Endothelial cell of umbilical vein (primary cell): Measurements from ENCODE around the gene ZNF81. TPM values are rescaled to one million over a fixed set of nuclear protein-coding genes. Genes with fewer than 3 reads are reported as not detected.

Source experiments
- BruUV-seq: library from RNA; stranded (reverse); fragments of 400-500 nt; replicated peaks from 2 replicates; lab custom pipeline; 2021; lab: Mats Ljungman, UMichigan
- CTCF ChIA-PET: fragments of 300-600, 350-600 bp; sonication (Branson Sonifier 250); formaldehyde crosslinking; loops from one replicate; lab custom pipeline; 2021; ENCODE audit warnings: antibody characterized with exemption, inconsistent platforms; lab: Charles Lee
- POLR2A ChIA-PET: fragments of 300-600, 350-600 bp; sonication (Branson Sonifier 250); formaldehyde crosslinking; loops from one replicate; lab custom pipeline; 2021; ENCODE audit warnings: antibody characterized with exemption, inconsistent platforms; lab: Charles Lee
- DNase-seq: peaks from one replicate; pipeline ENCODE4 v3.0.0-alpha.2; 2011; ENCODE audit warnings: low read depth, low spot score
- FAIRE-seq: peaks from 2 replicates; lab custom pipeline; 2011; peaks lifted over from hg19 to GRCh38; lab: Jason Lieb, UNC
- H2AFZ ChIP-seq: 2 replicates; pipeline ENCODE4 v1.6.0; 2012; ENCODE audit warnings: low read depth, low read length, control low read depth, inconsistent platforms
- H3K27ac ChIP-seq: 2 replicates; pipeline ENCODE4 v1.5.1; 2011; ENCODE audit warnings: low read depth, mild to moderate bottlenecking, control low read depth, low read length, moderate library complexity; ENCODE audit not compliant: insufficient read depth
- H3K27me3 ChIP-seq, 2 experiments: 2 replicates each; pipeline versions ENCODE4 v1.6.0 to v1.6.1; 2011; ENCODE audit warnings: low read length in 2 of 2, mixed read lengths in 1 of 2; ENCODE audit not compliant: control insufficient read depth in 2 of 2, insufficient read depth in 2 of 2
- H3K36me3 ChIP-seq, 2 experiments: 2 replicates in 1 of 2; 3 replicates in 1 of 2; pipeline ENCODE4 v1.5.1; 2011; ENCODE audit warnings: low read length in 2 of 2, mild to moderate bottlenecking in 1 of 2, moderate library complexity in 1 of 2; ENCODE audit not compliant: control insufficient read depth in 2 of 2, insufficient read depth in 2 of 2; ENCODE audit errors: extremely low read depth in 1 of 2
- H3K4me1 ChIP-seq: 3 replicates; pipeline ENCODE4 v1.5.1; 2011; ENCODE audit warnings: mild to moderate bottlenecking, low read length; ENCODE audit not compliant: control insufficient read depth, insufficient read depth; ENCODE audit errors: extremely low read depth
- H3K4me2 ChIP-seq: 2 replicates; pipeline ENCODE4 v1.6.1; 2011; ENCODE audit warnings: low read length, control low read depth, mixed read lengths; ENCODE audit not compliant: insufficient read depth
- H3K4me3 ChIP-seq, 3 experiments: fragments of 200-600 bp in 1 of 3; sonication (generic), shearing (Covaris generic) in 1 of 3; replicated peaks in 1 of 3; 2 replicates each; pipeline ENCODE4 v1.5.1; 2011 to 2016; ENCODE audit warnings: control low read depth in 3 of 3, low read length in 3 of 3, mild to moderate bottlenecking in 2 of 3, inconsistent platforms in 1 of 3, low read depth in 1 of 3, moderate library complexity in 1 of 3; ENCODE audit not compliant: insufficient read depth in 1 of 3
- H3K79me2 ChIP-seq: 2 replicates; pipeline ENCODE4 v1.6.0; 2012; ENCODE audit warnings: low read length, inconsistent platforms; ENCODE audit not compliant: control insufficient read depth, insufficient read depth
- H3K9ac ChIP-seq: replicated peaks from 2 replicates; pipeline ENCODE3; 2011; ENCODE audit warnings: low read length, control low read depth; ENCODE audit not compliant: insufficient read depth; ENCODE audit errors: extremely low read depth
- H3K9me1 ChIP-seq: replicated peaks from 3 replicates; pipeline ENCODE4 v1.6.0; 2011; ENCODE audit warnings: mild to moderate bottlenecking, low read length; ENCODE audit not compliant: control insufficient read depth, insufficient read depth; ENCODE audit errors: extremely low read depth
- H3K9me3 ChIP-seq: replicated peaks from 2 replicates; pipeline ENCODE4 v1.5.1; 2012; ENCODE audit warnings: low read length, inconsistent platforms; ENCODE audit not compliant: control insufficient read depth, insufficient read depth
- H4K20me1 ChIP-seq: replicated peaks from 2 replicates; pipeline ENCODE3; 2011; ENCODE audit warnings: mild to moderate bottlenecking, low read length; ENCODE audit not compliant: control insufficient read depth, insufficient read depth; ENCODE audit errors: extremely low read depth
- EZH2 ChIP-seq: IDR thresholded peaks from 2 replicates; pipeline ENCODE4 v1.6.1; 2012; ENCODE audit warnings: borderline replicate concordance, low read depth, mild to moderate bottlenecking, moderate library complexity, low read length, inconsistent platforms; ENCODE audit not compliant: severe bottlenecking
- FOS ChIP-seq: IDR thresholded peaks from 2 replicates; pipeline ENCODE4 v1.6.1; 2011; ENCODE audit warnings: mild to moderate bottlenecking, low read length, moderate library complexity, borderline replicate concordance; ENCODE audit not compliant: insufficient read depth
- GATA2 ChIP-seq: IDR thresholded peaks from 2 replicates; pipeline ENCODE4 v1.7.0; 2011; ENCODE audit warnings: low read depth, mild to moderate bottlenecking, moderate library complexity, mixed read lengths, low read length; ENCODE audit not compliant: insufficient read length, insufficient read depth
- JUN ChIP-seq: IDR thresholded peaks from 2 replicates; pipeline ENCODE4 v1.6.1; 2011; ENCODE audit warnings: borderline replicate concordance, low read depth; ENCODE audit not compliant: insufficient read length, insufficient read depth
- MYC ChIP-seq: IDR thresholded peaks from one replicate; pipeline ENCODE4 v1.6.1; 2011; ENCODE audit warnings: mild to moderate bottlenecking, low read depth, low read length
- POLR2A ChIP-seq: IDR thresholded peaks from 2 replicates; pipeline ENCODE4 v1.6.1; 2012; ENCODE audit warnings: low read depth, mild to moderate bottlenecking, control low read depth, low read length
- POLR2AphosphoS5 ChIP-seq: IDR thresholded peaks from 2 replicates; pipeline ENCODE4 v1.6.1; 2012; ENCODE audit warnings: low read depth, mild to moderate bottlenecking, control low read depth, low read length, moderate library complexity; ENCODE audit not compliant: insufficient read depth
- dilution Hi-C: fragments of 300-500 bp; cut with MboI; formaldehyde crosslinking; loops from one replicate; pipeline ENCODE4 v1.15.0; 2019; ENCODE audit warnings: low sequenced_read_pairs; ENCODE audit not compliant: extremely low pct_ligation_motif_present
- intact Hi-C: fragments of 100-400 bp; cut with micrococcal nuclease; formaldehyde crosslinking; loops from one replicate; pipeline ENCODE4 v1.10.0; 2022
- polyA plus RNA-seq, 4 experiments: library from polyadenylated mRNA; depleted of rRNA in 3 of 4; stranded (reverse) in 3 of 4; unstranded in 1 of 4; fragments of >200 nt; gene quantifications; 2 replicates each; pipeline versions ENCODE4 v1.2.1 to v1.2.3, GENCODE V29; 2011 to 2012; ENCODE audit warnings: missing spikeins in 1 of 4
- total RNA-seq: library from RNA; stranded (reverse); gene quantifications from 2 replicates; pipeline ENCODE4 v1.2.3, GENCODE V29; 2021
- TF ChIP-seq, protein P1 (sequence below), 2 donors: IDR thresholded peaks; 1 replicate in 1 of 2; 2 replicates in 1 of 2; pipeline ENCODE4 v1.5.1; 2011; ENCODE audit warnings: low read length in 2 of 2, mild to moderate bottlenecking in 2 of 2, moderate library complexity in 2 of 2, control low read depth in 1 of 2, inconsistent platforms in 1 of 2, low read depth in 1 of 2; ENCODE audit not compliant: insufficient read depth in 1 of 2; ENCODE audit errors: extremely low read depth in 1 of 2
- TF ChIP-seq, protein P2 (sequence below): IDR thresholded peaks from 2 replicates; pipeline ENCODE4 v1.6.1; 2011; ENCODE audit not compliant: insufficient read depth, insufficient read length

Gene ZNF81
- total and polyA plus RNA-seq, 2 donors (not counting 3 experiments of a cell fraction or from before 2014, with no cell fraction given), result 2.7 to 6.4 TPM

DNA sequence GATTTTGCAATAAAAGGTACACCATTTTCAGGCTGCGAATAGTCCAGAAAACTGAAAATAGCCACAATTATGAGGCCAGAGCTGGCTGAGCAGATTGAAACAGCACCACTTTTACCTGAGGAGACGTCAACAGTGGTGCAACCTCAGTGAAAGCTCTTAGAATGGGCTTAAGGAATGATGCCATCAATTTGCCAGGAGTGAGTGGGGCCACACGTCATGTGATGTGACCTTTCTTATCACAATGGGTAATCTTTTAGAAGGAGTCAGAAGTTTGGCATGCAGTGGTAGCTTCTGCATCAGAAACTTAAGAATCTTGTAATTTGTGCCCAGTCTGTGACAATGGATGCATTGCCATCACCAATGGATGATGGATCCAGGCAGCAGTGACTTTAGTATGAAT, 27.6 kb downstream of the ZNF81 start:
- H2AFZ ChIP-seq, result no peak overlapping the region
- DNase-seq, result no peak
- H3K36me3 ChIP-seq, result no peaks in the 10 kb centered on the region
- H3K27ac ChIP-seq, result no peak overlapping the region
- no peaks in the 10 kb centered on the region for H3K79me2 ChIP-seq
- BruUV-seq, result no TSS peak
- no peak overlapping the region for H3K9ac ChIP-seq
- dilution Hi-C loops, result no loop called here
- H3K4me1 ChIP-seq, result peaks cover 2% of the 10 kb centered on the region
- FAIRE-seq, result no peak
- no peak overlapping the region for H3K4me2 ChIP-seq
- no peaks in the 10 kb centered on the region for H4K20me1 ChIP-seq
- H3K27me3 ChIP-seq, result no peaks in the 10 kb centered on the region
- ChIA-PET CTCF (no interaction called here), POLR2A (no interaction called here)
- intact Hi-C loops, result no loop called here
- no peaks in the 10 kb centered on the region for H3K9me3 ChIP-seq
- no peaks in the 10 kb centered on the region for H3K9me1 ChIP-seq
- H3K4me3 ChIP-seq, result no peak overlapping the region
- TF ChIP-seq, protein P1, sequence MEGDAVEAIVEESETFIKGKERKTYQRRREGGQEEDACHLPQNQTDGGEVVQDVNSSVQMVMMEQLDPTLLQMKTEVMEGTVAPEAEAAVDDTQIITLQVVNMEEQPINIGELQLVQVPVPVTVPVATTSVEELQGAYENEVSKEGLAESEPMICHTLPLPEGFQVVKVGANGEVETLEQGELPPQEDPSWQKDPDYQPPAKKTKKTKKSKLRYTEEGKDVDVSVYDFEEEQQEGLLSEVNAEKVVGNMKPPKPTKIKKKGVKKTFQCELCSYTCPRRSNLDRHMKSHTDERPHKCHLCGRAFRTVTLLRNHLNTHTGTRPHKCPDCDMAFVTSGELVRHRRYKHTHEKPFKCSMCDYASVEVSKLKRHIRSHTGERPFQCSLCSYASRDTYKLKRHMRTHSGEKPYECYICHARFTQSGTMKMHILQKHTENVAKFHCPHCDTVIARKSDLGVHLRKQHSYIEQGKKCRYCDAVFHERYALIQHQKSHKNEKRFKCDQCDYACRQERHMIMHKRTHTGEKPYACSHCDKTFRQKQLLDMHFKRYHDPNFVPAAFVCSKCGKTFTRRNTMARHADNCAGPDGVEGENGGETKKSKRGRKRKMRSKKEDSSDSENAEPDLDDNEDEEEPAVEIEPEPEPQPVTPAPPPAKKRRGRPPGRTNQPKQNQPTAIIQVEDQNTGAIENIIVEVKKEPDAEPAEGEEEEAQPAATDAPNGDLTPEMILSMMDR (IDR thresholded peaks at IDR 0.05; ENCODE audit: extremely low read depth in 1 of 2, insufficient read depth in 1 of 2, low read depth in 1 of 2, low read length in 2 of 2), result no peak
- TF ChIP-seq MYC, result no peak
- no peak for TF ChIP-seq JUN
- no peak for TF ChIP-seq FOS
- TF ChIP-seq POLR2A, result no peak
- TF ChIP-seq GATA2, result no peak
- no peak for TF ChIP-seq EZH2
- TF ChIP-seq POLR2AphosphoS5, result no peak
- TF ChIP-seq, protein P2, sequence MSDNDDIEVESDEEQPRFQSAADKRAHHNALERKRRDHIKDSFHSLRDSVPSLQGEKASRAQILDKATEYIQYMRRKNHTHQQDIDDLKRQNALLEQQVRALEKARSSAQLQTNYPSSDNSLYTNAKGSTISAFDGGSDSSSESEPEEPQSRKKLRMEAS, result no peak
